Smooth muscle cell of bladder (primary cell): Measurements from ENCODE around the gene CD44. TPM values are rescaled to one million over a fixed set of nuclear protein-coding genes. Genes with fewer than 3 reads are reported as not detected.

Experiments used
- total RNA-seq: library from RNA; depleted of rRNA; stranded (reverse); fragments of >200 nt; gene quantifications from 2 replicates; pipeline ENCODE4 v1.2.3, GENCODE V29; 2014

CD44 gene
- 225 and 339 TPM in 2 replicates for total RNA-seq

DNA sequence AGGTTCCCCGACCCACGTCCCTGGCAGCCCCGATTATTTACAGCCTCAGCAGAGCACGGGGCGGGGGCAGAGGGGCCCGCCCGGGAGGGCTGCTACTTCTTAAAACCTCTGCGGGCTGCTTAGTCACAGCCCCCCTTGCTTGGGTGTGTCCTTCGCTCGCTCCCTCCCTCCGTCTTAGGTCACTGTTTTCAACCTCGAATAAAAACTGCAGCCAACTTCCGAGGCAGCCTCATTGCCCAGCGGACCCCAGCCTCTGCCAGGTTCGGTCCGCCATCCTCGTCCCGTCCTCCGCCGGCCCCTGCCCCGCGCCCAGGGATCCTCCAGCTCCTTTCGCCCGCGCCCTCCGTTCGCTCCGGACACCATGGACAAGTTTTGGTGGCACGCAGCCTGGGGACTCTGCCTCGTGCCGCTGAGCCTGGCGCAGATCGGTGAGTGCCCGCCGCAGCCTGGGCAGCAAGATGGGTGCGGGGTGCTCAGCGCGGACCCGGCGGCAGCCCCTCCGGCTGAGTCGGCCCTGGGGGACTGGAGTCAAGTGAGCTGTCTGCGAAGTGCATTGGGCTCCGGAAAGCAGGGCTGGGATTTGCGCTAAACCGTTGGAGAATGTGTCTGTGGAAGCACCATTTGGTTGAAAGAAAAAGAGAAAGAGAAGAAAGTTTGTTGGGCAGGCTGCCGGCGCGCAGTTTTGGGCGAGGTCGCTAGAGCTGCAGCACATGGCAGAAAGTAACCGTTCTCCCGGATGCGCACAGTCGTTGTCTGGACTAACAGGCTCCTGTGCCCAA, at the start of gene CD44:
TSS of gene CD44 (plus strand) at position 229 of the 779 bp plus-strand sequence. CDS start at position 362, 133 bp downstream.

Other genes starting within 250 kb of the CD44 start
- 25.9 and 29.4 TPM in 2 replicates for gene APIP, start 222.8 kb upstream of the CD44 start, total RNA-seq
- 32.6 and 39.8 TPM in 2 replicates for gene PDHX, start 222.6 kb upstream of the CD44 start, total RNA-seq